PC-3 (cell line): ENCODE measurements around the gene FGF12. TPM values are rescaled to one million over a fixed set of nuclear protein-coding genes. Genes with fewer than 3 reads are reported as not detected.
A peak's percentile ranks its signal among the peaks of the same experiment; 100 is the strongest.

Experiments
- ATAC-seq: fragments of 200-7000 bp; cut with Tn5 transposase; 2 replicates; pipeline ENCODE4 v1.9.1; 2020; ENCODE audit warnings: mild to moderate bottlenecking, moderate library complexity
- BruUV-seq: library from RNA; stranded (reverse); fragments of 400-500 nt; replicated peaks from 2 replicates; lab custom pipeline; 2021; lab: Mats Ljungman, UMichigan
- CTCF ChIA-PET: fragments of 300-600 bp; sonication (Branson Sonifier 250); formaldehyde crosslinking; loops from one replicate; lab custom pipeline; 2022; ENCODE audit warnings: antibody characterized with exemption; lab: Charles Lee
- POLR2A ChIA-PET: fragments of 300-600 bp; sonication (Branson Sonifier 250); formaldehyde crosslinking; loops from one replicate; lab custom pipeline; 2022; ENCODE audit warnings: antibody characterized with exemption; ENCODE audit not compliant: unreplicated experiment; lab: Charles Lee
- DNase-seq: peaks from one replicate; pipeline ENCODE4 v3.0.0-alpha.2; 2015
- H2AFZ ChIP-seq: fragments of 300-600 bp; sonication (generic); 2 replicates; pipeline ENCODE4 v1.6.0; 2016; ENCODE audit warnings: antibody characterized with exemption, low read length
- H3F3A ChIP-seq: fragments of 300-600 bp; sonication (generic); one replicate; pipeline ENCODE4 v1.6.0; 2017; ENCODE audit warnings: antibody characterized with exemption, low read length, control low read depth, mild to moderate bottlenecking; ENCODE audit not compliant: unreplicated experiment
- H3K27ac ChIP-seq: fragments of 300-600 bp; sonication (generic); 2 replicates; pipeline ENCODE4 v1.5.1; 2016; ENCODE audit warnings: mild to moderate bottlenecking, low read length
- H3K27me3 ChIP-seq: fragments of 300-600 bp; sonication (generic); 2 replicates; pipeline ENCODE4 v1.6.1; 2016; ENCODE audit warnings: low read length, mixed read lengths
- H3K36me3 ChIP-seq: fragments of 300-600 bp; sonication (generic); 2 replicates; pipeline ENCODE4 v1.6.1; 2016; ENCODE audit warnings: low read depth, mixed run types, low read length, mixed read lengths
- H3K4me1 ChIP-seq: fragments of 300-600 bp; sonication (generic); 2 replicates; pipeline ENCODE4 v1.5.1; 2016; ENCODE audit warnings: low read length; ENCODE audit not compliant: insufficient read depth
- H3K4me2 ChIP-seq: fragments of 300-600 bp; sonication (generic); 2 replicates; pipeline ENCODE4 v1.6.0; 2016; ENCODE audit warnings: low read length
- H3K4me3 ChIP-seq: fragments of 300-600 bp; sonication (generic); 2 replicates; pipeline ENCODE4 v1.5.1; 2016; ENCODE audit warnings: mild to moderate bottlenecking, low read length, mixed read lengths
- H3K79me2 ChIP-seq: fragments of 300-600 bp; sonication (generic); 2 replicates; pipeline ENCODE4 v1.6.1; 2017; ENCODE audit warnings: low read length, mixed read lengths
- H3K9ac ChIP-seq: fragments of 300-600 bp; sonication (generic); 2 replicates; pipeline ENCODE4 v1.6.0; 2016; ENCODE audit warnings: mild to moderate bottlenecking, low read length
- H3K9me2 ChIP-seq: fragments of 300-600 bp; sonication (generic); replicated peaks from 2 replicates; pipeline ENCODE4 v1.6.1; 2016; ENCODE audit warnings: mixed run types, low read length, mixed read lengths
- H3K9me3 ChIP-seq: fragments of 300-600 bp; sonication (generic); 2 replicates; pipeline ENCODE4 v1.6.1; 2016; ENCODE audit warnings: low read length, mixed read lengths
- H4K20me1 ChIP-seq: fragments of 300-600 bp; sonication (generic); 2 replicates; pipeline ENCODE4 v1.6.1; 2016; ENCODE audit warnings: low read length, mixed read lengths
- CTCF ChIP-seq: fragments of 300-600 bp; sonication (generic); conservative IDR thresholded peaks from 2 replicates; pipeline ENCODE4 v1.5.1; 2017; ENCODE audit warnings: antibody characterized with exemption, low read depth, mild to moderate bottlenecking, low read length
- EZH2 ChIP-seq: fragments of 300-600 bp; sonication (generic); IDR thresholded peaks from one replicate; pipeline ENCODE4 v1.6.1; 2017; ENCODE audit warnings: antibody characterized with exemption, mild to moderate bottlenecking, low read length; ENCODE audit not compliant: unreplicated experiment
- EZH2phosphoT487 ChIP-seq: fragments of 300-600 bp; sonication (generic); IDR thresholded peaks from 2 replicates; pipeline ENCODE4 v1.6.1; 2018; ENCODE audit warnings: mild to moderate bottlenecking, antibody characterized with exemption, low read length, borderline replicate concordance
- intact Hi-C: fragments of 100-400 bp; cut with micrococcal nuclease; formaldehyde crosslinking; loops from 2 replicates; pipeline ENCODE4 v1.9.0; 2023
- total RNA-seq: library from RNA; depleted of rRNA; stranded (reverse); fragments of >200 nt; gene quantifications from 2 replicates; pipeline ENCODE4 v1.2.3, GENCODE V29; 2014

Gene FGF12
- total RNA-seq, 1 experiment from 2014 or later: not detected

- no peaks in the 10 kb centered on the region for H3K9me3 ChIP-seq
- H2AFZ ChIP-seq: no peak overlapping the region
- intact Hi-C loops: no loop called here
- H3K4me1 ChIP-seq: no peaks in the 10 kb centered on the region
- no peak for DNase-seq
- H3K27me3 ChIP-seq: no peaks in the 10 kb centered on the region
- no peaks in the 10 kb centered on the region for H3F3A ChIP-seq
- H3K79me2 ChIP-seq: no peaks in the 10 kb centered on the region
- H3K9ac ChIP-seq: no peak overlapping the region
- TF ChIP-seq CTCF (no peak), EZH2phosphoT487 (no peak), EZH2 (no peak)
- POLR2A ChIA-PET: no interaction called here
- no peak overlapping the region for H3K4me2 ChIP-seq
- CTCF ChIA-PET: no interaction called here
- H3K4me3 ChIP-seq: no peak overlapping the region
- no peaks in the 10 kb centered on the region for H4K20me1 ChIP-seq
- ATAC-seq: no peak
- no peaks in the 10 kb centered on the region for H3K36me3 ChIP-seq
- no TSS peak for BruUV-seq
- no peaks in the 10 kb centered on the region for H3K9me2 ChIP-seq
- no peak overlapping the region for H3K27ac ChIP-seq
Measured at GRCh38 chr3:192244591-192244990, 482.8 kb downstream of the FGF12 start.

GRCh38 chr3:192239956-192240355, 487.4 kb downstream of the FGF12 start:
- Histone ChIP-seq H3K27ac (no peak overlapping the region), H3K9me2 (no peaks in the 10 kb centered on the region), H2AFZ (no peak overlapping the region), H3K4me3 (no peak overlapping the region), H3K27me3 (no peaks in the 10 kb centered on the region), H3K79me2 (no peaks in the 10 kb centered on the region), H3K4me1 (no peaks in the 10 kb centered on the region), H4K20me1 (no peaks in the 10 kb centered on the region), H3K9me3 (no peaks in the 10 kb centered on the region), H3K36me3 (no peaks in the 10 kb centered on the region), H3K4me2 (no peak overlapping the region), H3K9ac (no peak overlapping the region), H3F3A (no peaks in the 10 kb centered on the region)
- no TSS peak for BruUV-seq
- TF ChIP-seq EZH2phosphoT487 (no peak), EZH2 (no peak), CTCF (no peak)
- ATAC-seq (no peak), DNase-seq (no peak)
- POLR2A ChIA-PET: no interaction called here
- intact Hi-C loops: no loop called here
- CTCF ChIA-PET: no interaction called here

- Histone ChIP-seq H3K9me2 (no peaks in the 10 kb centered on the region), H3K4me3 (no peak overlapping the region), H3K4me1 (no peaks in the 10 kb centered on the region), H3K27ac (no peak overlapping the region), H3K9me3 (no peaks in the 10 kb centered on the region), H3K36me3 (no peaks in the 10 kb centered on the region), H3K79me2 (no peaks in the 10 kb centered on the region), H3K9ac (no peak overlapping the region), H3K27me3 (no peaks in the 10 kb centered on the region), H4K20me1 (no peaks in the 10 kb centered on the region), H3F3A (no peaks in the 10 kb centered on the region), H3K4me2 (no peak overlapping the region), H2AFZ (no peak overlapping the region)
- no TSS peak for BruUV-seq
- DNase-seq (no peak), ATAC-seq (no peak)
- intact Hi-C loops: no loop called here
- TF ChIP-seq CTCF: 0 out of 2 replicates have a peak, but pooled peaks have one; percentile 25
- no peak for TF ChIP-seq EZH2phosphoT487
- TF ChIP-seq EZH2: no peak
- ChIA-PET POLR2A (no interaction called here), CTCF (no interaction called here)
Measured at GRCh38 chr3:192237992-192238608, 489.2 kb downstream of the FGF12 start.
